K562 (cell line): ENCODE results near the gene TTC9B. TPM values are rescaled to one million over a fixed set of nuclear protein-coding genes. Genes with fewer than 3 reads are reported as not detected.

Experiments used
- ARID1B ChIP-seq: fragments of 450-650 bp; IDR thresholded peaks from 2 replicates; pipeline ENCODE4 v1.6.1; 2016; ENCODE audit warnings: antibody characterized with exemption, mild to moderate bottlenecking, inconsistent platforms
- DPF2 ChIP-seq: fragments of 450-650 bp; IDR thresholded peaks from 2 replicates; pipeline ENCODE4 v1.6.1; 2016
- HDAC3 ChIP-seq: fragments of 450-650 bp; IDR thresholded peaks from 2 replicates; pipeline ENCODE4 v1.6.1; 2018; ENCODE audit warnings: borderline replicate concordance, mild to moderate bottlenecking, moderate library complexity; ENCODE audit not compliant: partially characterized antibody
- RBM17 ChIP-seq: fragments of 200-400 bp; formaldehyde crosslinking; IDR thresholded peaks from 2 replicates; pipeline ENCODE4 v1.6.1; 2017; ENCODE audit warnings: low read depth, mild to moderate bottlenecking, low read length, borderline replicate concordance
- TAL1 ChIP-seq: fragments of 450-650 bp; IDR thresholded peaks from 2 replicates; pipeline ENCODE4 v1.6.1; 2016; ENCODE audit warnings: mild to moderate bottlenecking
- TRIM24 ChIP-seq, 2 experiments: fragments of 450-650 bp; IDR thresholded peaks; 2 replicates each; pipeline ENCODE4 v1.6.1; 2016
- ZNF134 ChIP-seq: fragments of 250-450 bp; sonication (Bioruptor Pico); conservative IDR thresholded peaks from 2 replicates; pipeline ENCODE4 v1.4.0; 2020
- ZNF224 ChIP-seq: sonication (generic); formaldehyde crosslinking; IDR thresholded peaks from 2 replicates; pipeline ENCODE4 v1.8.0; 2022; ENCODE audit warnings: mild to moderate bottlenecking, missing genetic modification reagents
- ZNF316 ChIP-seq: fragments of 450-650 bp; IDR thresholded peaks from 2 replicates; pipeline ENCODE4 v1.6.1; 2016
- polyA plus RNA-seq, 8 experiments: library from polyadenylated mRNA; depleted of rRNA in 4 of 8; stranded (reverse) in 5 of 8; unstranded in 3 of 8; fragments of >200 nt; fragmentation: Nextera tagmentation in 2 of 8; fragmentation: Illumina TruSeq in 1 of 8; extraction: Ambion mirVana in 2 of 8; extraction: Trizol in 1 of 8; gene quantifications; 2 replicates each; pipeline versions ENCODE4 v1.2.1 to v1.2.3, GENCODE V29; 2011 to 2014; ENCODE audit warnings: inconsistent platforms in 1 of 8, missing spikeins in 1 of 8
- total RNA-seq, 7 experiments: library from RNA; depleted of rRNA in 6 of 7; stranded (reverse); fragments of >200 nt in 6 of 7; fragmentation: Illumina TruSeq in 2 of 7; extraction: Trizol in 2 of 7; gene quantifications; 2 replicates each; pipeline versions ENCODE4 v1.2.1 to v1.2.3, GENCODE V29; 2011 to 2021; ENCODE audit warnings: low replicate concordance in 1 of 7
- TF ChIP-seq, protein P1 (sequence below): fragments of 450-650 bp; IDR thresholded peaks from 2 replicates; pipeline ENCODE4 v1.6.1; 2017; ENCODE audit warnings: antibody characterized with exemption
- TF ChIP-seq, protein P2 (sequence below): fragments of 250-450 bp; sonication (Bioruptor Pico); IDR thresholded peaks from 2 replicates; pipeline ENCODE4 v1.5.0; 2021

Gene TTC9B
- total and polyA plus RNA-seq, 9 of the 15 experiments (the other 6 are each of a cell fraction or from before 2014, with no cell fraction given) = 0.06 to 0.14 TPM; not detected in 7

DNA sequence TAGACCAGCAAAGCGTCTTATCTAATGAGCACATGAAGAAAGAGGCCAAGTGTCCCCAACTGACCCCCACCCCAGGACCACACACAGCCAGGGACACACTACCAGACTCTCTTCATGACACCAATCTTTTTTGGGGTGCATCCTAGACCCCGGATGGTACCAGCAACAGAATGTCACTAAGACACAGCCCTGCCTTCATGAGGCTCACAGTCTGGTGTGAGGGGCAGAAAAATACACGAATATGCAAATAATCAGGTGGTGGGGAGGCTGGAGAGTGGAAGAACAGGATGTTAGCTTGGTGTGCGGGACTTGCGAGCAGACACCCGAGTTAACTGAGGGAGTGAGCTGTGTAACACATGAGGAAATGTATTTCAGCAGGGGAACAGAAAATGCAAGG is 49.4 kb upstream of the TTC9B start (continued):
- TF ChIP-seq ZNF134 (CRISPR knock-in tag) = no peak
- peak; percentile 38 to 46; a peak in 2 of 4 replicates for TF ChIP-seq TRIM24 (IDR thresholded peaks at IDR 0.05)
- peak; percentile 42; the same call in 1 of the 2 replicates for TF ChIP-seq ARID1B
- TF ChIP-seq, protein P1, sequence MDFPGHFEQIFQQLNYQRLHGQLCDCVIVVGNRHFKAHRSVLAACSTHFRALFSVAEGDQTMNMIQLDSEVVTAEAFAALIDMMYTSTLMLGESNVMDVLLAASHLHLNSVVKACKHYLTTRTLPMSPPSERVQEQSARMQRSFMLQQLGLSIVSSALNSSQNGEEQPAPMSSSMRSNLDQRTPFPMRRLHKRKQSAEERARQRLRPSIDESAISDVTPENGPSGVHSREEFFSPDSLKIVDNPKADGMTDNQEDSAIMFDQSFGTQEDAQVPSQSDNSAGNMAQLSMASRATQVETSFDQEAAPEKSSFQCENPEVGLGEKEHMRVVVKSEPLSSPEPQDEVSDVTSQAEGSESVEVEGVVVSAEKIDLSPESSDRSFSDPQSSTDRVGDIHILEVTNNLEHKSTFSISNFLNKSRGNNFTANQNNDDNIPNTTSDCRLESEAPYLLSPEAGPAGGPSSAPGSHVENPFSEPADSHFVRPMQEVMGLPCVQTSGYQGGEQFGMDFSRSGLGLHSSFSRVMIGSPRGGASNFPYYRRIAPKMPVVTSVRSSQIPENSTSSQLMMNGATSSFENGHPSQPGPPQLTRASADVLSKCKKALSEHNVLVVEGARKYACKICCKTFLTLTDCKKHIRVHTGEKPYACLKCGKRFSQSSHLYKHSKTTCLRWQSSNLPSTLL = no peak
- peak; percentile 89 for TF ChIP-seq ZNF316
- no peak for TF ChIP-seq HDAC3
- no peak for TF ChIP-seq ZNF224 (CRISPR knock-in tag)
- TF ChIP-seq, protein P2, sequence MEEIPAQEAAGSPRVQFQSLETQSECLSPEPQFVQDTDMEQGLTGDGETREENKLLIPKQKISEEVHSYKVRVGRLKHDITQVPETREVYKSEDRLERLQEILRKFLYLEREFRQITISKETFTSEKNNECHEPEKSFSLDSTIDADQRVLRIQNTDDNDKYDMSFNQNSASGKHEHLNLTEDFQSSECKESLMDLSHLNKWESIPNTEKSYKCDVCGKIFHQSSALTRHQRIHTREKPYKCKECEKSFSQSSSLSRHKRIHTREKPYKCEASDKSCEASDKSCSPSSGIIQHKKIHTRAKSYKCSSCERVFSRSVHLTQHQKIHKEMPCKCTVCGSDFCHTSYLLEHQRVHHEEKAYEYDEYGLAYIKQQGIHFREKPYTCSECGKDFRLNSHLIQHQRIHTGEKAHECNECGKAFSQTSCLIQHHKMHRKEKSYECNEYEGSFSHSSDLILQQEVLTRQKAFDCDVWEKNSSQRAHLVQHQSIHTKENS (CRISPR knock-in tag) = no peak
- 0 out of 2 replicates have a peak, but pooled peaks have one; percentile 25 for TF ChIP-seq DPF2
- no peak for TF ChIP-seq RBM17
- peak; percentile 14; the same call in 1 of the 2 replicates for TF ChIP-seq TAL1
